Fibroblast of upper back skin (primary cell): ENCODE measurements around the gene HIRA.
A peak's percentile ranks its signal among the peaks of the same experiment; 100 is the strongest.
"Not testable (repeated sequence)": the region's sequence is repeated elsewhere in the genome, so short reads cannot be mapped to it uniquely, and the experiment has no call there.

Experiments
- DNase-seq: peaks from one replicate; pipeline ENCODE4 v3.0.0-alpha.2; 2013

Gene HIRA

GRCh38 chr22:19438298-19438697, 6.8 kb upstream of the HIRA start:
- no peak for DNase-seq

- not testable (repeated sequence) for DNase-seq
Measured at GRCh38 chr22:19436444-19437161, 5.1 kb upstream of the HIRA start.

- DNase-seq, result no peak
Measured at GRCh38 chr22:19434829-19435580, 3.5 kb upstream of the HIRA start.

GRCh38 chr22:19434401-19434800, 2.9 kb upstream of the HIRA start:
- DNase-seq, result no peak

GRCh38 chr22:19432133-19432851, 759 bp upstream of the HIRA start, which contains the start of gene MRPL40:
TSS of gene MRPL40 (plus strand) at chr22:19432545. CDS start at chr22:19432555, 10 bp downstream.
- peak; percentile 93 for DNase-seq

- peak; percentile 11 for DNase-seq
Measured at GRCh38 chr22:19430890-19431541, 517 bp downstream of the HIRA start.

- peak; percentile 60 for DNase-seq
Measured at GRCh38 chr22:19429950-19430889, 1.3 kb downstream of the HIRA start.

- DNase-seq, result no peak
Measured at GRCh38 chr22:19424186-19424500, 7.4 kb downstream of the HIRA start.

- no peak for DNase-seq
Measured at GRCh38 chr22:19422440-19423301, 8.9 kb downstream of the HIRA start.

- no peak for DNase-seq
Measured at GRCh38 chr22:19420321-19420720, 11.2 kb downstream of the HIRA start.

GRCh38 chr22:19419464-19420178, 11.9 kb downstream of the HIRA start:
- no peak for DNase-seq

GRCh38 chr22:19419086-19419463, 12.5 kb downstream of the HIRA start:
- no peak for DNase-seq

GRCh38 chr22:19412923-19413322, 18.6 kb downstream of the HIRA start:
- DNase-seq, result no peak

- DNase-seq, result no peak
Measured at GRCh38 chr22:19412478-19412877, 19.1 kb downstream of the HIRA start.

- no peak for DNase-seq
Measured at GRCh38 chr22:19411690-19412045, 19.9 kb downstream of the HIRA start.

- no peak for DNase-seq
Measured at GRCh38 chr22:19410941-19411689, 20.4 kb downstream of the HIRA start.

- DNase-seq, result peak; percentile 53
Measured at GRCh38 chr22:19407649-19408606, 23.6 kb downstream of the HIRA start.

- no peak for DNase-seq
Measured at GRCh38 chr22:19406846-19407245, 24.7 kb downstream of the HIRA start.
